ENCODE results near the gene SPOPL.
"Not testable (repeated sequence)": the region's sequence is repeated elsewhere in the genome, so short reads cannot be mapped to it uniquely, and the experiment has no call there.

Gene SPOPL

GRCh38 chr2:138494265-138494966 is 7.2 kb upstream of the SPOPL start:
- DNase-seq, result no peak

GRCh38 chr2:138495384-138495783 is 6.2 kb upstream of the SPOPL start:
- DNase-seq, result no peak

- no peak for DNase-seq
Observed at GRCh38 chr2:138496096-138496651, 5.4 kb upstream of the SPOPL start.

GRCh38 chr2:138497294-138497693 is 4.3 kb upstream of the SPOPL start:
- DNase-seq, result no peak

GRCh38 chr2:138499684-138500083 is 1.9 kb upstream of the SPOPL start:
- DNase-seq, result no peak

- no peak for DNase-seq
Observed at GRCh38 chr2:138500592-138501424, 762 bp upstream of the SPOPL start.

- no peak for DNase-seq
Observed at GRCh38 chr2:138502255-138503086, 901 bp downstream of the SPOPL start.

- no peak for DNase-seq
Observed at GRCh38 chr2:138503087-138503442, 1.5 kb downstream of the SPOPL start.

- no peak for DNase-seq
Observed at GRCh38 chr2:138503652-138504051, 2.1 kb downstream of the SPOPL start.

GRCh38 chr2:138504092-138504491 is 2.5 kb downstream of the SPOPL start:
- DNase-seq, result no peak

GRCh38 chr2:138504546-138505235 is 3.1 kb downstream of the SPOPL start:
- no peak for DNase-seq

GRCh38 chr2:138507267-138507666 is 5.7 kb downstream of the SPOPL start:
- no peak for DNase-seq

GRCh38 chr2:138510319-138510718 is 8.7 kb downstream of the SPOPL start:
- DNase-seq, result no peak

GRCh38 chr2:138512672-138513071 is 11.1 kb downstream of the SPOPL start:
- DNase-seq, result no peak

GRCh38 chr2:138514173-138514572 is 12.6 kb downstream of the SPOPL start:
- DNase-seq, result no peak

- no peak for DNase-seq
Observed at GRCh38 chr2:138515092-138515491, 13.5 kb downstream of the SPOPL start.

GRCh38 chr2:138516030-138516704 is 14.6 kb downstream of the SPOPL start:
- DNase-seq, result no peak

GRCh38 chr2:138518860-138519259 is 17.3 kb downstream of the SPOPL start:
- DNase-seq, result no peak

- DNase-seq, result no peak
Observed at GRCh38 chr2:138521821-138522220, 20.3 kb downstream of the SPOPL start.

GRCh38 chr2:138522556-138522955 is 21.0 kb downstream of the SPOPL start:
- no peak for DNase-seq

- not testable (repeated sequence) for DNase-seq
Observed at GRCh38 chr2:138523018-138523672, 21.6 kb downstream of the SPOPL start.

Data from femur (tissue), 1 donor.